Measurements from ENCODE around the gene FIGNL2. TPM values are rescaled to one million over a fixed set of nuclear protein-coding genes. Genes with fewer than 3 reads are reported as not detected.

FIGNL2 gene
- total and polyA plus RNA-seq, 4 donors: 0.06 to 0.70 (median 0.33) TPM

GRCh38 chr12:51867371-51867770 lies 18.9 kb upstream of the FIGNL2 start:
- peaks cover 0 to 19% (median 6%) of the 10 kb centered on the region in 4 donors for H3K4me1 ChIP-seq (ENCODE audit: control insufficient read depth in 4 of 4, insufficient read depth in 4 of 4, low read length in 3 of 4)
- peaks cover 0 to 2% (median 0%) of the 10 kb centered on the region in 4 donors for H3K27me3 ChIP-seq (ENCODE audit: control insufficient read depth in 4 of 4, insufficient read depth in 4 of 4, low read length in 3 of 4)

GRCh38 chr12:51866762-51867161 lies 18.2 kb upstream of the FIGNL2 start:
- TF ChIP-seq SP1 (IDR thresholded peaks at IDR 0.05) (peak; percentile 16), RXRA (IDR thresholded peaks at IDR 0.05) (peak in 1 of 2 donors; percentile 31), ZBTB33 (IDR thresholded peaks at IDR 0.05) (no peak), EGR1 (IDR thresholded peaks at IDR 0.05; ENCODE audit: low read depth in 2 of 2) (no peak), ATF3 (IDR thresholded peaks at IDR 0.05) (no peak), NR2F2 (IDR thresholded peaks at IDR 0.05) (no peak), HNF4G (IDR thresholded peaks at IDR 0.05) (peak; percentile 31), GABPA (IDR thresholded peaks at IDR 0.05 in 1 of 2, conservative IDR thresholded peaks at IDR 0.05 in 1 of 2) (no peak), YY1 (IDR thresholded peaks at IDR 0.05) (peak; percentile 23), JUND (IDR thresholded peaks at IDR 0.05) (peak in 1 of 2 donors; percentile 28), TAF1 (conservative IDR thresholded peaks at IDR 0.05) (no peak), HNF4A (conservative IDR thresholded peaks at IDR 0.05) (peak; percentile 89)
- WGBS: 81% methylated on average over 8 of the region's 8 CpGs
- Histone ChIP-seq H3K27ac (ENCODE audit: low read depth in 1 of 2, low read length in 2 of 2) (no peak overlapping the region), H3K4me3 (ENCODE audit: low read depth in 1 of 3, low read length in 3 of 3) (no peak overlapping the region), H3K9me3 (ENCODE audit: control insufficient read depth in 4 of 4, low read length in 3 of 4) (no peaks in the 10 kb centered on the region), H3K27me3 (ENCODE audit: control insufficient read depth in 4 of 4, insufficient read depth in 4 of 4, low read length in 3 of 4) (peaks cover 0 to 2% (median 0%) of the 10 kb centered on the region in 4 donors), H3K36me3 (ENCODE audit: control insufficient read depth in 4 of 4, insufficient read depth in 3 of 4, low read depth in 1 of 4, low read length in 3 of 4) (no peaks in the 10 kb centered on the region), H3K9ac (ENCODE audit: low read depth in 1 of 2, low read length in 2 of 2) (no peak overlapping the region), H3K4me1 (ENCODE audit: control insufficient read depth in 4 of 4, insufficient read depth in 4 of 4, low read length in 3 of 4) (peaks cover 0 to 19% (median 6%) of the 10 kb centered on the region in 4 donors)
- no peak for DNase-seq (ENCODE audit: low spot score)

More at GRCh38 chr12:51867371-51867770, 18.9 kb upstream of the FIGNL2 start:
- no peak for DNase-seq (ENCODE audit: low spot score)
- Histone ChIP-seq H3K36me3 (ENCODE audit: control insufficient read depth in 4 of 4, insufficient read depth in 3 of 4, low read depth in 1 of 4, low read length in 3 of 4) (no peaks in the 10 kb centered on the region), H3K27ac (ENCODE audit: low read depth in 1 of 2, low read length in 2 of 2) (no peak overlapping the region), H3K9me3 (ENCODE audit: control insufficient read depth in 4 of 4, low read length in 3 of 4) (no peaks in the 10 kb centered on the region), H3K9ac (ENCODE audit: low read depth in 1 of 2, low read length in 2 of 2) (no peak overlapping the region), H3K4me3 (ENCODE audit: low read depth in 1 of 3, low read length in 3 of 3) (no peak overlapping the region)
- TF ChIP-seq HNF4G (IDR thresholded peaks at IDR 0.05): no peak
- no peak for TF ChIP-seq RAD21 (IDR thresholded peaks at IDR 0.05)
- no peak for TF ChIP-seq JUND (IDR thresholded peaks at IDR 0.05)
- no peak for TF ChIP-seq NR2F2 (IDR thresholded peaks at IDR 0.05)
- TF ChIP-seq MAX (IDR thresholded peaks at IDR 0.05): no peak
- no peak for TF ChIP-seq RXRA (IDR thresholded peaks at IDR 0.05)
- TF ChIP-seq SP1 (IDR thresholded peaks at IDR 0.05): no peak
- TF ChIP-seq FOXA2 (IDR thresholded peaks at IDR 0.05): no peak
- no peak for TF ChIP-seq GABPA (IDR thresholded peaks at IDR 0.05 in 1 of 2, conservative IDR thresholded peaks at IDR 0.05 in 1 of 2)
- no peak for TF ChIP-seq CTCF (IDR thresholded peaks at IDR 0.05; ENCODE audit: low read depth, low read length, missing input control)
- TF ChIP-seq YY1 (IDR thresholded peaks at IDR 0.05): no peak
- TF ChIP-seq TAF1 (conservative IDR thresholded peaks at IDR 0.05): no peak
- no peak for TF ChIP-seq FOXA1 (IDR thresholded peaks at IDR 0.05)
- no peak for TF ChIP-seq ZBTB33 (IDR thresholded peaks at IDR 0.05)
